HG02973 (cell line): ENCODE results near the gene TMSB4X.
"Not testable (repeated sequence)": the region's sequence is repeated elsewhere in the genome, so short reads cannot be mapped to it uniquely, and the experiment has no call there.

ENCODE experiments used
- ATAC-seq: cut with Tn5 transposase; IDR thresholded peaks from one replicate; pipeline ENCODE4 v1.9.1; 2021; ENCODE audit warnings: moderate library complexity; ENCODE audit not compliant: unreplicated experiment

Gene TMSB4X

DNA sequence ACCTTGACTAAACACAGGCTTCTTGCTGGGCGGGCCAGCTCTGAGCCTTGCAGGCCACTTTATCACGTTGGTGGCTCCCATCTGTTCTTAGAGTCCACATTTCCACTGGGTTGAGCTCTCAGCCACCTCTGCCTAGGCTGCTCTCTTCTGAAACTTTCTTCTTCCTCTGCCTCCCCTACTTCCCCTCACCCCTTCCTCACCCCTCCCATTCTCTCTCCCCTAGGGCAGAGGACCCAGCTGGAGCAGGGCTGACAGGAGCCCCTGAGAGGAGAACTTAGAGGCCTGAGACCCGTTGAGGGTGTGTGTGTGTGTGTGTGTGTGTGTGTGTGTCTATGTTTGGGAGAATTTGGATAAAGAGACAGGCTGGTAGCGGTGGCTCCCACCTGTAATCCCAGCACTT lies 19.9 kb upstream of the TMSB4X start:
- ATAC-seq: no peak

DNA sequence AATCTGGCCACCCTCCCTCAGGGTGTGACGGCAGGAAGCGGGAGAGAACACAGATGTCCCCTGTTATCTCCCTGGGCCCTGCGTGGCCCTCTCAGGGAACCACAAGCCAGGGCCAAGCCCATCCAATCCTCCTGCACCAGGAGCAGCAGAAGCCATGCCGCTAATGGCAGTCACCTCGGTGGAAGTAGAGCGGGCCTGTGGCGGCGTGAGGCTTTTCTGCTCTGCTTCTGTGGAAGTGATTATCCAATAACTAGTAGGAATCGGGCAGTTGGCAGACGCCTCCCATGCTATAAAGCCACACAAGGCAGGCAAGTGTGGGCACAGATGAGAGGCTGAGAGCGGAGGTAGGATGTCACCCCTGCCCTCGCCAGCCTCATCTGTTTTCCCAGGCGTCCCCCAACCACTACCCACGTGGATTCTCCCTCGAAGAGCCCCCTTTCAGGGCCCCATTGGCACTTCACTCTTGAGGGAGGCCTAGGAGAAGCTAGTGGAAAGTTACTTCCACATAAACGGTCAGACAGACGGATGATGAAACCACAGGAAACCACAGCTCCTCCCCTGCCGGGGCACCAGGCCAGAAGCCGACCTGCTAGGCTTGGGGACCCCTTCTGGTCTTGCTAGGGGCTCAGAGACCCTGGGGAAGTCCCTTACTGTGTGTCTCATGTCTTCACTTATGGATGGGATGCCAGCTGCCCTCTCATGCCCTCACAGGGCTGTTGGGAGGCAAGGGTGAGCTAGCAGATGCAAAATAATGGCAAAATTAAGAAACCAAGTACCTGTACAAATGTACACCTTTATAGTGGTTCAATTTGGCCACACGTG lies 18.8 kb upstream of the TMSB4X start:
- ATAC-seq: peak; percentile 33

DNA sequence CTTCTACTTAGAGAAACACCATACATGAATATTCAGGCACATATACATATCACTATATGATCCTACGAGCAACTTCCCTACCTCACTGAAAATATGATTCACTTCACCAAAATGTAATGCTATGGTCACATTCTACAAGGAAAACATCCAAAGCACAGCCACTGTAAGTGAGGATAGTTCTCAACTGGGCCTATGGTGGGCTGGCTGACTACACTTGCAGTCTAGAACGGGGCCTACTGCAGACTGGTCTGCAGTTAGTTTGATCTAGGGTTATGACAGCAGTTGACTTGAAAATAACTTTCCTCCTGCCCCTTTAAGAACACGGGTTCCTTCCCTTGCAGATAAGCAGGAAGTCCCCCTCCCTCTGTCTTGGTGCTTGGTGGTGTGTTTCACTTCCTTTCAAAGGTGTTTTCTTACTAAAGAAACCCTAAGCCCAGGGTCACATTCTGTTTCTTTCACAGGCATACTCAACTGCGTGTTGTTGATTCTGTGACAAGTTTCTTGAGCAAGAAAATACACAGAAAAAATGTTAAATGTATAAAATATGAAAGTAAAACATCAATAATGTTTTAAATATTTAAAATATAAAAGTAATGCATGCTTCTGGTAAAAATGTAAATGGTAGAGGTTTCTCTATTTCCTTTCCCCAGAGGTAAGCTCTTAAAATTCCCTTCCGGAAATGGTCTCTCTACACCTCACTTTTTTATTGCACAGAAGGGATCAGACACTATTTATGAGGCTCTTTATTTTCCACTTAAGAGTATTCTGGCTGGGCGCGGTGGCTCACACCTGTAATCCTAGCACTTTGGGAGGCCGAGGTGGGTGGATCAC lies 18.0 kb upstream of the TMSB4X start:
- ATAC-seq: peak; percentile 68

DNA sequence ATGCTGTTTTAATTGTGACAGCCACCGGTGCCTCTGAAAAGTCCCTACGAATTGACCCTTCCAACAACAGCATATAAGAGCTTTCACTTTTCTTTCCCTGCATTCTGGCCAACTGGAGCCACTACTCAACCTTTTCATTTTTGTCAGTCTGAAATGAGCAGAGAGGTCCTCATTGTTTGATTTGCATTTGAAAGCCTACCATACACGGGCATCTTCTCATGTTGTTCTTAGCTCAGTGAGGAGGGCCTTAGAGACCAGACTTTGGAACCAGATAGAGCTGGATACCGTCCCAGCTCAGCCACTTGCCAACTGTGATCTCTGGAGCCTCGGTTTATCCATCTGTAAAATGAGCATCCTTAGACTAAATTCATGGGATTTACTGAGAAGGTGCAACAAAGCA lies 16.9 kb upstream of the TMSB4X start:
- no peak for ATAC-seq

DNA sequence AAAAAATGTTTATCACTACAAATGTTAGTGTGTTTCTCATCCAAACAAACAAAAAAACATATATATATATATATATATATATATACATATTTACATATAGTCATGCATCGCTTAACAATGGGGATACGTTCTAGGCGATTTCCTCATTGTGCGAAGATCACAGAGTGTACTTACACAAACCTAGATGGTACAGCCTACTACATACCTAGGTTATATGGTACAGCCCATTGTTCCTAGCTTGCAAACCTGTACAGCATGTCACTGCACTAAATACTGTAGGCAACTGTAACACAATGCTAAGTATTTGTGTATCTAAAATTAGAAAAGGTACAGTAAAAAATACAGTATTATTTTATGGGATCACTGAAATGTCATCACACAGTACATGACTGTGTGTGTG lies 16.4 kb upstream of the TMSB4X start:
- ATAC-seq: no peak

DNA sequence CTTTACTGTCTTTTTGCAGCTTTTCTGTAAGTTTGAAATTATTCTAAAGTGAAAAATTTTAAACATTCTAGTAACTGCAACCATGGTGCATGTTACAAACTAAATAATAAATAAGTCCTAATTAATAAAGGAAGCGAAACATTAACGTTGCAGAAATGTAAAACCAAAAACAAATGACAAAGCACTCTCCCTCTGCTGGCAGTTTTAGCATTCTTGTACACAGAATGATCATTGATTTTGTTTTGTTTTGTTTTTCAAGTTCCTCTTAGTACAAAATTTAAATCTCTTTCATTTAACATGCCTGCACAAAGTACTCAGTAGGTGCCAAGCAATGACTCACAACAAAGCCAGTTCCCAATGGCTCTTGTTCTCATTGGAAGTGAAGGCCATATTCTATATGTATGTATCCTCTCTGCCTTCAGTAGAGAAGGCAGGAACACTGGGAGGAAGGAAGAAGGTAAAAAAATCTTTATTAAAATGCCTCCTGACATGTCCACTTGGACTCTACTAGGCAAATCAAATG lies 13.7 kb upstream of the TMSB4X start:
- no peak for ATAC-seq

DNA sequence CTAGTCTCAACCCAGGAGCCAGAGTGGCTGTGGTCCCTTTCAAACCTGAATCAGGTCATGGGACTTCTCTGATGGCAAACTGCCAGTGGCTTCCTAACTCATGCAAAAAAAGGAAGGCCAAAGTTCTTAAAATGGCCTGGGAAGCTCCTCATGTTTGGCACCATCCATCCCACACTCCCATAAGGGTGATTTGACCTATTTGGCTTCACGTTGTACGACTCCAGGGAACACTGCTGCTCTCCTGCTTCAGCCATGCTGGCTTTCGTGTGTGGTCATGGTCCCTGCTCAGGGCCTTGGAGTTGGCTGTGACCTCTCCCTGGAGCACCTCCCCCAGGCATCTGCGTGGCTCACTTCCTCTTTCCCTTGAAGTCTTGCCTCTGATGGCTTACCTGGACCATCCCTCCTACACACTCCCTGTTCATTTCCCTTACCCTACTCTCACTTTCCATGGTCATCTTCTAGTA lies 12.8 kb upstream of the TMSB4X start:
- ATAC-seq: no peak

DNA sequence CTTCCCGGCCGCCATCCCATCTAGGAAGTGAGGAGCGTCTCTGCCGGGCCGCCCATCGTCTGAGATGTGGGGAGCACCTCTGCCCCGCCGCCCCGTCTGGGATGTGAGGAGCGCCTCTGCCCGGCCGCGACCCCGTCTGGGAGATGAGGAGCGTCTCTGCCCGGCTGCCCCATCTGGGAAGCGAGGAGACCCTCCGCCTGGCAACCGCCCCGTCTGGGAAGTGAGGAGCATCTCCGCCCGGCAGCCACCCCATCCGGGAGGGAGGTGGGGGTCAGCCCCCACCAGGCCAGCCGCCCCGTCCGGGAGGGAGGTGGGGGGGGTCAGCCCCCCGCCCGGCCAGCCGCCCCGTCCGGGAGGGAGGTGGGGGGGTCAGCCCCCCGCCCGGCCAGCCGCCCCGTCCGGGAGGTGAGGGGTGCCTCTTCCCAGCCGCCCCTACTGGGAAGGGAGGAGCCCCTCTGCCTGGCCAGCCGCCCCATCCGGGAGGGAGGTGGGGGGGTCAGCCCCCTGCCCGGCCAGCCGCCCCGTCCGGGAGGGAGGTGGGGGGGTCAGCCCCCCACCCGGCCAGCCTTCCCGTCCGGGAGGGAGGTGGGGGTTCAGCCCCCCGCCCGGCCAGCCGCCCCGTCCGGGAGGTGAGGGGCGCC lies 11.6 kb upstream of the TMSB4X start:
- ATAC-seq: not testable (repeated sequence)

DNA sequence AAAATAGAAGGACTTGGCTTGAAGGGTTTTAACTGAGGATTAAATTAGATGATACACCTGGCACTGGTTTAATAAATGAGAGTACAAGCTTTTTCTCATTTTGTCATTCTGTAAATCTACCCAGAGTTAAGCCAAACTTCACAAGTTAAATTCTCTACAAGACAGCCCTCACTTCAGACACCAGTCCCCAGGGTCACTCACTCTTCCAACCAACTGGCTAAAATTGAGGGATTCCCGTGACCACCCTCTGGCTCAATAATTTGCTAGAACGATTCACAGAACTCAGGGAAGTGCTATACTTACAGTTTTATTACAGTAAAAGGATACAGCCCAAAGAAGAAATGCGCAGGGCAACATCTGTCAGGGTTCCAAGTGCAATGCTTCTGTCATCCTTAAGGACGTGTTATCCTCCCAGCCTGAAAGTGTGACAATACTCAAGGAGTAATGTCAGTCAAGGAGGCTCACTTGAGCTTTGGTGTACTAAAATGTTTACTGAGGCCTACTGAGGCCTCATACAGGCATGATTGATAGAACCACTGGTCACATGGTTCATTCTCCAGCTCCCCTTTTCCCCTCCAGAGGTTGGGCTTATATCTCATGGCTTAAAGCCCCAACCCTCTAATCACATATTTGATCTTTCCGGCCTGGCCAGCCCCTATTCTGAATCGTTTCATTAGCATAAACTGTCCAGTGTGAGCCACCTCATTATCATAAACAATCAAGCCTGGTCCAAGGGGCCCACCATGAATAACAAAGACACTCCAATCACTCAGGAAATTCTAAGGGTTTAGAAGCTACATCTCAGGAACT lies 9.6 kb upstream of the TMSB4X start:
- no peak for ATAC-seq

DNA sequence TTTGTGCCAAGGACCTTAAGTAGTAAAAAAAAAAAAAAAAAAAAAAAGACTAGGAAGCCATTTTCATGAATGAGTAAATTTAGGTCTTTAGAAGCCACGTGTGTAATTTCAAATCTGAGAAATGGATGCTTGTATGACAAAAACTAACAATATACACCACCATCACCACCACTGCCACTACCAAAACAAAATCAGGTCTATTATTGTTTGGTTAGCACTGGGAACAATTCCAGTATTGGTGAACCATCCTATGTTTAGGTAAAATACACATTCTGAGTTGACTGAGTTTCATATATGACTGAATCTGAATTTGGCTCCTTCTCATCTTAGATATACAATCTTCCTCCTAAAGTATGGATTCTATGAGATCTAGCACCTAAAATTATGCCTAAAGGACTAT lies 8.8 kb upstream of the TMSB4X start:
- no peak for ATAC-seq

DNA sequence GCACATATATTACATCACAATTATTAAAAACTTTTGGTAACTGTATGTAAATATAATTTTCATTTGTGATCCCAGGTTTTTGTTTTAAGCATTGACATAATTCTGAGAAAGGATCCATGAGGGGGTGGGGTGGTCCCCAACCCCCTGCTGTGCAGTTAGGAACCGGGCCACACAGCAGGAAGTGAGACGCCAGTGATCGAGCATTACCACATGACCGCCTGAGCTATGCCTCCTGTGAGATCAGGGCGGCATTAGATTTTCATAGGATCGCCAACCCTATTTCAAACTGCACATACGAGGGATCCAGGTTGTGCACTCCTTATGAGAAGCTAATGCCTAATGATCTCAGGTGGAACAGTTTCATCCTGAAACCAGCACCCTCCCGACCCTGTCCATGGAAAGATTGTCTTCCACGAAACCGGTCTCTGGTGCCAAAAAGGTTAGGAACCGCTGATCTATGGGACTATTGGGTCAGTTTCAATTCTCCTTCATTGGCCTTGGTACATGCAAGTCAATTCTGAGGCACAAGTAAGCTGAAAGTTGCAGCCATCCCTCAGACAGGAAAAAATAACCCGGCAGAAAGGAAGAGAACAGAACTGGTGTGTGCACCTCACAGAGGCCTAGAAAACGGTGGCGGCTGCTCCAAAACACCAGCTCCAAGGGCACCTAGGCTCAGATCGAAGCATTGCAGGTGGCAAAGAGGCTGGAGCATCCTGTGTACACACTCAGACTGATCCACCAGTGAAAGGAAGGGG lies 7.0 kb upstream of the TMSB4X start:
- no peak for ATAC-seq

DNA sequence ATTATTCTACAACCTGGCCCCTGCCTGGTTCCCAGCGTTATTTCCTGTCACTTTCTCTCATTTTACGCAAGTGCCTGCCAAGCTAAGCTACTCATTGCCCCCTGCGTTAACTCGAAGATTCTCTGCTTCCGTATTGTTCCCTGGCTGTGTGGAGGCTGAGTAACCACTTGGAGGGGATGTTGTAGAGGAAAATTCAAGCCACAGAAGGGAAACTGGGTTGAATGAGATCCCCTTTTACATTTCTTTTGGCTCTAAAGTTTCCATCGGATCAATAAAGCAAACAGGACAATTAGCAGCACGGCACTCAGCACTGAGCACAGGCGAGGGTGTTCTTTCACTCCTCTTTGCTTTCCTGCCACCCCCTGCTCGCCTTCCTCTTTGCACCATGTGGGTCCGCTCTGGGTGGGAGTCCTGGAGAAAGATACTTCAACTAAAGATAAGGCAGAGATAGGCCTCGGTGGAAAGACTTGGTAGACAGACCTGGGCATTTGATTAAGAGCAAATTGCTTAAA lies 4.2 kb upstream of the TMSB4X start:
- ATAC-seq: no peak

DNA sequence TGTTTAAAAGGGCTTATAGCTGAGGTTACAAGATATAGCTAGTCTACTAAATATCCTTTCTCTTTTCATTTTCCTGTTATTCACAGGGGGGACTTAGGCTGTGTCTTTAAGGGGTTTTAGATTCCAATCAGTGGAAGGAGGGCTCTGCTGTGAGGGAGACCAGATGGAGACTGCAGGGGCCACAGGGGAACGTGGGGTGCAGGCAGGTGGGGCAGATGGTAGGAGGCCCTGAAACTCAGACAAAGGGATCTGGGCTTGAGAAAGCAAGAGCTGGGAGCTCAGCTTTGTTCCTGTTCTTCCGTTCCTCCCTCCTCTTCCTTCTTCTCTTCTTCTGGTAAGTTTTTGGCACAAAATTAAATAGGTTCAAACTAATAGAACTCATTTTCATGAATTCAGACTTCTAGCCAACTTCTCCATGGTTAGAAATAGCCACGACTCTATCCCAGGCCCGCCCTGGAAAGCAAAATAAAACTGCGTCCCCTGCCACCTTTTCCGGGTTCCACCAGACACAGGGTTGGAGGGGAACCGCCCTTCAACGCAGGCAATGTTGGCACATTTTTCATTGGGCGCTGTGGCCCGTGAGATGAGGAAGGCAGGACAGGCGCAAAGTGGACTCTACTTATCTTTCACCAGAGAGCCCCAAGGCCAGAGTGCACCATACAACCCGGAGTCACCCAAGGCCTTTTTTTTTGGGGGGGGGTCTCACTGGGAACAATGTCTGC lies 3.5 kb upstream of the TMSB4X start:
- no peak for ATAC-seq

DNA sequence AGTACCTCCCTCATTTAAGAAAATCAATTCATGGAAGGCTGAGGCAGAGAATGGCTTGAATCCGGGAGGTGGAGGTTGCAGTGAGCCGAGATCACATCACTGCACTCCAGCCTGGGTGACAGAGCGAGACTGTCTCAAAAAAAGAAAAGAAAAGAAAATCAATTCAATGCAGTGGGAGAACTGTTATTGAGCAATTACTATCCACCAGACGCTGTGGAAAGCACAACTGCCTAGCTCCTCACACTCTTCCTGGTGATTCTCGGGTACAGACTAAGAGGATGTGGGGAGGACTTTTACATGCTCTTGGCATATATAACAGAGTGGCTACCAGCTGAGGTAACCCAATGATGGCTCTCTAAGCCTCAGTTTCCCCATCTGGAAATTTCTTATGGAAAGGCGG lies 2.7 kb upstream of the TMSB4X start:
- no peak for ATAC-seq

DNA sequence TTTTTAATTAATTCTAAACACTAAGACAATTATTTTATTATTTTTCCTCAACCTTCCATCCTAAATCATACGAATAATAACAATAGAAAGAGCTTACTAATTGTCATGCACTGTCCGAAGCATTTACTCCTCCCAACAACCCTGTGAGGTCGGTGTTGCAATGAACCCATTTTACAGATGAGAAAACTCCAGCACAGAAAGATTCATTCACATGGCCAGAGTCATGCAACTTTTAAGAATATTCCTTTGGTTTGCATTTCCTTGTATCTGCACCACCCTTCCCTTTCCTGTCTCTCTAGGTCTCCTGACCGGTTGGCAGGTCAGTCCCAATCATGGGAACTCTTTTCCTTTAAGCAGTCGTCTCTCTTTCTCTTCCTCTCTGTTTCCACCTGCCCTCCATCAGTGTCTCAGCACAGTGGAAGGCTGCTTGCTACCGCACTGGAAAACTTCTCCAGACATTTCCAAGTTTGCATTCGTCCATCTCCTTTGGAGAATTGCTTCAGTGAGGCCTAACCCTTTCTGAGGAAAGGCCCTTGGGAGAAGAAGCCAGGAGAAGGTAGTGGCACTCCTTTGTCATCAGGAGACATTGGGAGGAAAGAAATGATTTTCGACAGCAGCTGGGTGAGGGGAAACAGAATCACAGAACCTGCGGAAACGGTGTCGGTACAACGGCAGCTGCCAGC lies 1.9 kb upstream of the TMSB4X start:
- no peak for ATAC-seq

DNA sequence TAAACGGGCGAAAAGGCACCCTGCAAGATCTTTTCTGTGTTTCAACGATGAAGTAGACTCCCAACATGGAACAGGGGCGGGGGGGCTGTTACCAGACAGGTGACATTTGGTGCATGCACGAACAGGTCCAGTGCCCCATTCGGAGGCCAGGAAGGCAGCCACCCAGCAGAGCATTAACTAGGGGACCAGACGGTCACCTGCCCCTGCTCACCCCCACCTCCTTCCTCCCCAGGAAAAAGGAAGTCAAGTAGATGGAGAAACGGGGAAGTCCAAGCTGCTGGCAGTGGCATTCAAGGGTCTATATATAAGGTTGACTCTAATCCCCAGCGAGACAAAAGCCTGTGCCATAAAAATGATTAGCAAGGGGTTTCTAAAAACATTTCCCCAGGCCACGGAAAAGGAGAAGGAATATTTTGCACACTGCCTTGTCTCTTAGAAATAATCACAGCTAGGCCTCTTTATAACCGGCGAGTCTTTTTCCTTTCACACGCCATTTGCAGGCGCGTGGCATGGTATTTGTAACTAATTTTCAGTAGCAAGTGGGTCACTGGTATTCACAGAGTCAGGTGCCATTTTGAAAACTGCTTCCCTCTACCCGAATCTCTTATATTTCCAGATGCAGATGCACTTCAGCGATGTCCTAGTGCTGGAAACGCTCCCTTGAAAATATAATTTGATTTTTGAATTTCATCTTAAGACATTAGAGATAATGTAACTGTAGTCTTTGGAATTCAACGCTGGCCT lies 1.2 kb upstream of the TMSB4X start:
- ATAC-seq: no peak

DNA sequence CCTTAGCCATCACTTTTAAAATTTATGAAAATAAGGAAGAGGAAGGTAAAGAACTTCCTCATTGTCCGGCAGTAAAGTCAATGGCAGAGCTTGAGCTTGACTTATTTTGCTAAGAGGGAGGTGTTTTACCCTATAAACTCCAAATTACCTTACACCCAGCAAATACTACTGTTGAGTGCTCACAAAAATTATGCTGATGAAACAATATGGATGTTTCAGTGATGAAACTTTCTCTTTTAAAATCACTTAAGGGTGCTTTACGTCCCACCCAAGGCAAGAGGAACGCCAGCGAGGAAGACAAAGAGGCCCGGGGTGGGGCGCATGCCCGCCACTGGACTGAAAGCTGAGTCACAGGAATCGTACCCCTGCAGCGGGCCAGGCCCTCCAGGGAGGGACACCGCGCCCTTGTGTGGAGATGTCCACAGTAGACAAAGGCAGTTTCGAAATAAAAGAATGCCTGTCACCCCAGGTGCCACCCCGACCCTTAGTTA lies 560 bp upstream of the TMSB4X start:
- peak; percentile 1 for ATAC-seq

DNA sequence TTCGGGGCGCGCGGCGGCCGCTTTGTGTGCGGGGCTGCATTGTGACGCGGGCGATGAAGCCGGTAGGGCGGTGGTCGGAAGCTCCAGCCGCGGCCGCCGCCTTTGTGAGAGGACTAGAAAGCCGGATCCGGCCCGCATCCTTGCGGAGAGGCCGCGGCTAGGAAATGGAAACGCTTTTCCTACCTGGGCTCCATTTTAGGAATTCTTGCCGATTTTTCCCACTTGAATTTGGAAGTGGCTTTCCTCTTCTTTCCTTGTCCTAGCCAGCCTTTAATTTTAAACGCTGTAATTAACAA lies 708 bp downstream of the TMSB4X start:
- ATAC-seq: no peak
